H9 (cell line): Measurements from ENCODE around the gene TMEM163. TPM values are rescaled to one million over a fixed set of nuclear protein-coding genes. Genes with fewer than 3 reads are reported as not detected.

ENCODE experiments used
- DNase-seq: peaks from one replicate; pipeline ENCODE4 v3.0.0-alpha.2; 2017
- H2AFZ ChIP-seq: one replicate; pipeline ENCODE4 v1.6.1; 2013; ENCODE audit warnings: mild to moderate bottlenecking, low read length, control low read depth, moderate library complexity
- H2AK5ac ChIP-seq: 2 replicates; pipeline ENCODE4 v1.6.1; 2013; ENCODE audit warnings: low read length, control low read depth, mixed read lengths; ENCODE audit not compliant: insufficient read length
- H2BK120ac ChIP-seq: one replicate; pipeline ENCODE4 v1.6.1; 2013; ENCODE audit warnings: low read depth, mild to moderate bottlenecking, low read length, control low read depth, inconsistent platforms; ENCODE audit not compliant: poor library complexity, severe bottlenecking
- H2BK12ac ChIP-seq: 2 replicates; pipeline ENCODE4 v1.6.1; 2013; ENCODE audit warnings: low read length, control low read depth, mixed read lengths, low read depth; ENCODE audit not compliant: insufficient read length
- H2BK15ac ChIP-seq: 2 replicates; pipeline ENCODE4 v1.6.1; 2013; ENCODE audit warnings: low read depth, low read length, control low read depth
- H2BK20ac ChIP-seq: one replicate; pipeline ENCODE4 v1.6.1; 2013; ENCODE audit warnings: low read depth, mild to moderate bottlenecking, low read length, control low read depth, inconsistent platforms; ENCODE audit not compliant: poor library complexity, severe bottlenecking
- H2BK5ac ChIP-seq: 2 replicates; pipeline ENCODE4 v1.6.1; 2013; ENCODE audit warnings: low read length, control low read depth, mixed read lengths; ENCODE audit not compliant: insufficient read length
- H3K14ac ChIP-seq: 2 replicates; pipeline ENCODE4 v1.6.1; 2013; ENCODE audit warnings: low read length, control low read depth; ENCODE audit not compliant: insufficient read depth
- H3K18ac ChIP-seq: 2 replicates; pipeline ENCODE4 v1.6.1; 2013; ENCODE audit warnings: low read depth, mild to moderate bottlenecking, mixed read lengths, low read length, control low read depth; ENCODE audit not compliant: insufficient read length
- H3K23ac ChIP-seq: 2 replicates; pipeline ENCODE4 v1.6.1; 2013; ENCODE audit warnings: low read length, control low read depth, mixed read lengths, low read depth; ENCODE audit not compliant: insufficient read length
- H3K23me2 ChIP-seq: 2 replicates; pipeline ENCODE4 v1.6.1; 2013; ENCODE audit warnings: low read depth, mild to moderate bottlenecking, mixed read lengths, low read length, control low read depth; ENCODE audit not compliant: insufficient read length, poor library complexity, severe bottlenecking
- H3K27ac ChIP-seq: 2 replicates; pipeline ENCODE4 v1.5.1; 2013; ENCODE audit warnings: low read length, control low read depth, mixed read lengths, low read depth; ENCODE audit not compliant: insufficient read length
- H3K27me3 ChIP-seq: 2 replicates; pipeline ENCODE4 v1.6.1; 2013; ENCODE audit warnings: low read length, control low read depth, inconsistent platforms; ENCODE audit not compliant: insufficient read depth
- H3K4ac ChIP-seq: 2 replicates; pipeline ENCODE4 v1.6.1; 2013; ENCODE audit warnings: low read depth, mild to moderate bottlenecking, control low read depth, inconsistent platforms, low read length, moderate library complexity
- H3K4me1 ChIP-seq: 2 replicates; pipeline ENCODE4 v1.6.1; 2013; ENCODE audit warnings: low read length, control low read depth, inconsistent platforms; ENCODE audit not compliant: insufficient read depth
- H3K4me2 ChIP-seq: 2 replicates; pipeline ENCODE4 v1.6.1; 2013; ENCODE audit warnings: low read length, control low read depth, mixed read lengths; ENCODE audit not compliant: insufficient read length, insufficient read depth
- H3K56ac ChIP-seq: 2 replicates; pipeline ENCODE4 v1.6.1; 2013; ENCODE audit warnings: low read depth, mild to moderate bottlenecking, mixed read lengths, low read length, control low read depth; ENCODE audit not compliant: insufficient read length
- H3K79me1 ChIP-seq: 2 replicates; pipeline ENCODE4 v1.6.1; 2013; ENCODE audit warnings: low read depth, mild to moderate bottlenecking, moderate library complexity, low read length, control low read depth, inconsistent platforms; ENCODE audit not compliant: insufficient read depth, poor library complexity, severe bottlenecking
- H3K79me2 ChIP-seq: 2 replicates; pipeline ENCODE4 v1.6.1; 2013; ENCODE audit warnings: low read length, control low read depth, inconsistent platforms; ENCODE audit not compliant: insufficient read depth
- H3K9ac ChIP-seq: 2 replicates; pipeline ENCODE4 v1.6.1; 2013; ENCODE audit warnings: low read length, control low read depth, mixed read lengths; ENCODE audit not compliant: insufficient read length; ENCODE audit errors: extremely low read depth
- H3K9me3 ChIP-seq: one replicate; pipeline ENCODE4 v1.6.1; 2013; ENCODE audit warnings: low read depth, low read length, inconsistent platforms; ENCODE audit not compliant: control insufficient read depth
- H3T11ph ChIP-seq: one replicate; pipeline ENCODE4 v1.6.1; 2013; ENCODE audit warnings: mild to moderate bottlenecking, low read length, control low read depth, inconsistent platforms
- H4K20me1 ChIP-seq: one replicate; pipeline ENCODE4 v1.6.1; 2013; ENCODE audit not compliant: control insufficient read depth, insufficient read length, insufficient read depth
- H4K5ac ChIP-seq: 2 replicates; pipeline ENCODE4 v1.6.1; 2013; ENCODE audit warnings: low read depth, mild to moderate bottlenecking, mixed read lengths, low read length, control low read depth; ENCODE audit not compliant: insufficient read length
- H4K8ac ChIP-seq: replicated peaks from 2 replicates; pipeline ENCODE4 v1.6.1; 2013; ENCODE audit warnings: low read length, control low read depth, mixed read lengths, low read depth; ENCODE audit not compliant: insufficient read length
- H4K91ac ChIP-seq: 2 replicates; pipeline ENCODE4 v1.6.1; 2013; ENCODE audit warnings: low read depth, mild to moderate bottlenecking, moderate library complexity, mixed read lengths, low read length, control low read depth; ENCODE audit not compliant: insufficient read length
- H3K27ac Mint-ChIP-seq, 3 experiments: 2 replicates in 2 of 3; 3 replicates in 1 of 3; pipeline ENCODE4 v1.8.0; 2020 to 2021; ENCODE audit warnings: mixed read lengths in 3 of 3, mild to moderate bottlenecking in 1 of 3, moderate library complexity in 1 of 3
- H3K27me3 Mint-ChIP-seq: 2 replicates; pipeline ENCODE4 v1.8.0; 2021; ENCODE audit warnings: low read depth, mild to moderate bottlenecking, moderate library complexity, mixed read lengths
- H3K36me3 Mint-ChIP-seq, 3 experiments: 2 replicates in 2 of 3; 3 replicates in 1 of 3; pipeline ENCODE4 v1.8.0; 2020 to 2021; ENCODE audit warnings: low read depth in 3 of 3, mixed read lengths in 3 of 3; ENCODE audit not compliant: insufficient read depth in 1 of 3
- H3K4me1 Mint-ChIP-seq, 2 experiments: 2 replicates each; pipeline ENCODE4 v1.8.0; 2020; ENCODE audit warnings: mixed read lengths in 2 of 2
- H3K4me3 Mint-ChIP-seq, 2 experiments: 2 replicates in 1 of 2; 3 replicates in 1 of 2; pipeline ENCODE4 v1.8.0; 2020 to 2021; ENCODE audit warnings: mild to moderate bottlenecking in 2 of 2, mixed read lengths in 2 of 2, moderate library complexity in 1 of 2
- H3K9me3 Mint-ChIP-seq, 2 experiments: 2 replicates in 1 of 2; 3 replicates in 1 of 2; pipeline ENCODE4 v1.8.0; 2020; ENCODE audit warnings: mild to moderate bottlenecking in 2 of 2, mixed read lengths in 2 of 2, moderate library complexity in 1 of 2
- CTCF ChIP-seq: fragments of 200-600 bp; sonication (generic); conservative IDR thresholded peaks from 3 replicates; pipeline ENCODE4 v1.8.0; 2021; ENCODE audit warnings: antibody characterized with exemption, mild to moderate bottlenecking
- total RNA-seq: library from RNA; stranded (reverse); gene quantifications from 2 replicates; pipeline ENCODE4 v1.2.1, GENCODE V29; 2021

TMEM163 gene
- total RNA-seq, 1 experiment from 2014 or later: 0.39 TPM

GRCh38 chr2:134694411-134694810 is 24.4 kb downstream of the TMEM163 start:
- Histone ChIP-seq H2BK12ac (no peak overlapping the region), H2BK120ac (no peak overlapping the region), H2BK15ac (no peak overlapping the region), H3K23ac (no peak overlapping the region), H3T11ph (no peak overlapping the region), H3K9me3 (no peaks in the 10 kb centered on the region), H3K23me2 (no peaks in the 10 kb centered on the region), H2AK5ac (no peak overlapping the region), H4K8ac (no peak overlapping the region), H3K9ac (no peak overlapping the region), H4K5ac (no peak overlapping the region), H2BK5ac (no peak overlapping the region), H4K20me1 (no peaks in the 10 kb centered on the region), H3K27me3 (no peaks in the 10 kb centered on the region), H3K18ac (no peak overlapping the region), H3K4me1 (no peaks in the 10 kb centered on the region), H3K79me2 (no peaks in the 10 kb centered on the region), H3K27ac (no peak overlapping the region), H3K79me1 (no peaks in the 10 kb centered on the region), H3K4me2 (no peak overlapping the region), H2BK20ac (no peak overlapping the region), H3K56ac (no peak overlapping the region), H3K14ac (no peak overlapping the region), H3K4ac (no peak overlapping the region), H4K91ac (no peak overlapping the region), H2AFZ (no peak overlapping the region)
- H3K36me3 Mint-ChIP-seq: no peaks in the 10 kb centered on the region
- no peaks in the 10 kb centered on the region for H3K9me3 Mint-ChIP-seq
- TF ChIP-seq CTCF: no peak
- H3K4me3 Mint-ChIP-seq: no peak overlapping the region
- no peak for DNase-seq
- H3K4me1 Mint-ChIP-seq: no peaks in the 10 kb centered on the region
- no peak overlapping the region for H3K27ac Mint-ChIP-seq
- no peaks in the 10 kb centered on the region for H3K27me3 Mint-ChIP-seq
